GM21360 (cell line): ENCODE data around the gene SRSF6.
"Not testable (repeated sequence)": the region's sequence is repeated elsewhere in the genome, so short reads cannot be mapped to it uniquely, and the experiment has no call there.

ENCODE experiments used
- ATAC-seq: cut with Tn5 transposase; IDR thresholded peaks from one replicate; pipeline ENCODE4 v1.9.1; 2021; ENCODE audit warnings: mild to moderate bottlenecking, moderate library complexity; ENCODE audit not compliant: unreplicated experiment

The SRSF6 gene

GRCh38 chr20:43457640-43458421, at the start of gene SRSF6:
Gene SRSF6, plus strand, starts transcription at chr20:43457896. Its CDS starts 138 bp downstream, at chr20:43458034.
- peak; percentile 81 for ATAC-seq

GRCh38 chr20:43408848-43409576, 48.7 kb upstream of the SRSF6 start:
- no peak for ATAC-seq

- ATAC-seq, result no peak
These were observed 48.2 kb upstream of the SRSF6 start for GRCh38 chr20:43409577-43409913.

GRCh38 chr20:43415661-43416430, 41.9 kb upstream of the SRSF6 start:
- no peak for ATAC-seq

- ATAC-seq, result no peak
These were observed 41.0 kb upstream of the SRSF6 start for GRCh38 chr20:43416591-43417228.

- ATAC-seq, result no peak
These were observed 37.5 kb upstream of the SRSF6 start for GRCh38 chr20:43420192-43420591.

GRCh38 chr20:43420913-43421312, 36.8 kb upstream of the SRSF6 start:
- not testable (repeated sequence) for ATAC-seq

- no peak for ATAC-seq
These were observed 31.5 kb upstream of the SRSF6 start for GRCh38 chr20:43426172-43426571.

- ATAC-seq, result no peak
These were observed 27.2 kb upstream of the SRSF6 start for GRCh38 chr20:43430265-43431133.

- ATAC-seq, result no peak
These were observed 26.6 kb upstream of the SRSF6 start for GRCh38 chr20:43431134-43431519.

GRCh38 chr20:43432498-43432897, 25.2 kb upstream of the SRSF6 start:
- no peak for ATAC-seq

GRCh38 chr20:43433250-43433854, 24.3 kb upstream of the SRSF6 start:
- no peak for ATAC-seq

GRCh38 chr20:43434565-43434964, 23.1 kb upstream of the SRSF6 start:
- no peak for ATAC-seq

- no peak for ATAC-seq
These were observed 18.9 kb upstream of the SRSF6 start for GRCh38 chr20:43438578-43439316.

- no peak for ATAC-seq
These were observed 17.2 kb upstream of the SRSF6 start for GRCh38 chr20:43440531-43440930.

- no peak for ATAC-seq
These were observed 15.3 kb upstream of the SRSF6 start for GRCh38 chr20:43442282-43442880.

GRCh38 chr20:43444107-43444506, 13.6 kb upstream of the SRSF6 start:
- ATAC-seq, result no peak

GRCh38 chr20:43446361-43446879, 11.3 kb upstream of the SRSF6 start:
- ATAC-seq, result no peak

GRCh38 chr20:43448431-43448747, 9.3 kb upstream of the SRSF6 start:
- not testable (repeated sequence) for ATAC-seq
